Activated CD8-positive, alpha-beta memory T cell treated with anti-CD3 and anti-CD28 coated beads, Interleukin-2, amount 50 U/mL, for 48 hours (primary cell): ENCODE measurements around the gene CX3CR1.
"Not testable (repeated sequence)": the region's sequence is repeated elsewhere in the genome, so short reads cannot be mapped to it uniquely, and the experiment has no call there.

Source experiments
- DNase-seq: peaks from one replicate; pipeline ENCODE4 v3.0.0-alpha.2; 2020

CX3CR1 gene

GRCh38 chr3:39264053-39264452 lies 15.8 kb downstream of the CX3CR1 start:
- DNase-seq = no peak

- no peak for DNase-seq
Observed at GRCh38 chr3:39263576-39263975, 16.3 kb downstream of the CX3CR1 start.

- DNase-seq = no peak
Observed at GRCh38 chr3:39262846-39263245, 17.0 kb downstream of the CX3CR1 start.

GRCh38 chr3:39261726-39262125 lies 18.1 kb downstream of the CX3CR1 start:
- no peak for DNase-seq

- no peak for DNase-seq
Observed at GRCh38 chr3:39260957-39261356, 18.9 kb downstream of the CX3CR1 start.

- DNase-seq = no peak
Observed at GRCh38 chr3:39260318-39260717, 19.5 kb downstream of the CX3CR1 start.

GRCh38 chr3:39255503-39256325 lies 24.1 kb downstream of the CX3CR1 start:
- DNase-seq = no peak

GRCh38 chr3:39254806-39255449 lies 24.9 kb downstream of the CX3CR1 start:
- no peak for DNase-seq

GRCh38 chr3:39251576-39251975 lies 28.3 kb downstream of the CX3CR1 start:
- DNase-seq = no peak

GRCh38 chr3:39250116-39250747 lies 29.6 kb downstream of the CX3CR1 start:
- DNase-seq = no peak

GRCh38 chr3:39249453-39250115 lies 30.3 kb downstream of the CX3CR1 start:
- no peak for DNase-seq

- DNase-seq = no peak
Observed at GRCh38 chr3:39241561-39241960, 38.3 kb downstream of the CX3CR1 start.

GRCh38 chr3:39237027-39237426 lies 42.8 kb downstream of the CX3CR1 start:
- no peak for DNase-seq

- no peak for DNase-seq
Observed at GRCh38 chr3:39234651-39235050, 45.2 kb downstream of the CX3CR1 start.

GRCh38 chr3:39232859-39233258 lies 47.0 kb downstream of the CX3CR1 start:
- no peak for DNase-seq

GRCh38 chr3:39230453-39230852 lies 49.4 kb downstream of the CX3CR1 start:
- DNase-seq = no peak

GRCh38 chr3:39228496-39228895 lies 51.3 kb downstream of the CX3CR1 start:
- no peak for DNase-seq

- DNase-seq = not testable (repeated sequence)
Observed at GRCh38 chr3:39227596-39227995, 52.2 kb downstream of the CX3CR1 start.

- no peak for DNase-seq
Observed at GRCh38 chr3:39226106-39226741, 53.6 kb downstream of the CX3CR1 start.

GRCh38 chr3:39224288-39224687 lies 55.5 kb downstream of the CX3CR1 start:
- DNase-seq = no peak

- no peak for DNase-seq
Observed at GRCh38 chr3:39222939-39223338, 56.9 kb downstream of the CX3CR1 start.

GRCh38 chr3:39222462-39222861 lies 57.4 kb downstream of the CX3CR1 start:
- DNase-seq = no peak

GRCh38 chr3:39221141-39221530 lies 58.7 kb downstream of the CX3CR1 start:
- no peak for DNase-seq
